Measurements from ENCODE around the gene GSTM1. TPM values are rescaled to one million over a fixed set of nuclear protein-coding genes. Genes with fewer than 3 reads are reported as not detected.
A peak's percentile ranks its signal among the peaks of the same experiment; 100 is the strongest.

GSTM1 gene
- total RNA-seq, 1 donor from 2014 or later = 47.8 TPM

DNA sequence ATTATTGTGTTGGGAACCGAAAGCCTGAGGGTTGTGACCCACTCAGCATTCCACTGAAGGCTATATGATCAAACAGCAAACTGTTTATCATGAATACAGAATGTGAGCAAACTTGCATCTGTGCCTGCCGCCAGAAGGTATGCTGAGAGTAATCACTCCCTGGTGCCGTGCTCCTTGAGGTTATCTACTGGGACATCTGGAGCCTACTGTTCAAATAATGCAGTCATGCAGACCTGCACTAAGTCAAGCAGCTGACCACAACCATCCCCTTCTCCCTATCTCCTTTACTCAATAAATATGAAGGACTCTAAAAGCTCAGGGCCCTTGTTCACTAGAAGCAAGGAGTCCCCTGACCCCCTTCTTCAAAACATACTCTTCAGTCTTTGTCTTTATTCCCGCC lies 37.9 kb downstream of the GSTM1 start:
- Mint-ChIP-seq H3K27ac (ENCODE audit: unreplicated experiment) (no peak overlapping the region), H3K36me3 (ENCODE audit: low read depth) (no peaks in the 10 kb centered on the region), H3K4me3 (no peak overlapping the region), H3K9me3 (peaks cover 2% of the 10 kb centered on the region), H3K27me3 (ENCODE audit: low read depth) (no peaks in the 10 kb centered on the region), H3K4me1 (peaks cover 3% of the 10 kb centered on the region)
- no peak for DNase-seq (ENCODE audit: low read depth, low spot score)
- TF ChIP-seq, protein P1, sequence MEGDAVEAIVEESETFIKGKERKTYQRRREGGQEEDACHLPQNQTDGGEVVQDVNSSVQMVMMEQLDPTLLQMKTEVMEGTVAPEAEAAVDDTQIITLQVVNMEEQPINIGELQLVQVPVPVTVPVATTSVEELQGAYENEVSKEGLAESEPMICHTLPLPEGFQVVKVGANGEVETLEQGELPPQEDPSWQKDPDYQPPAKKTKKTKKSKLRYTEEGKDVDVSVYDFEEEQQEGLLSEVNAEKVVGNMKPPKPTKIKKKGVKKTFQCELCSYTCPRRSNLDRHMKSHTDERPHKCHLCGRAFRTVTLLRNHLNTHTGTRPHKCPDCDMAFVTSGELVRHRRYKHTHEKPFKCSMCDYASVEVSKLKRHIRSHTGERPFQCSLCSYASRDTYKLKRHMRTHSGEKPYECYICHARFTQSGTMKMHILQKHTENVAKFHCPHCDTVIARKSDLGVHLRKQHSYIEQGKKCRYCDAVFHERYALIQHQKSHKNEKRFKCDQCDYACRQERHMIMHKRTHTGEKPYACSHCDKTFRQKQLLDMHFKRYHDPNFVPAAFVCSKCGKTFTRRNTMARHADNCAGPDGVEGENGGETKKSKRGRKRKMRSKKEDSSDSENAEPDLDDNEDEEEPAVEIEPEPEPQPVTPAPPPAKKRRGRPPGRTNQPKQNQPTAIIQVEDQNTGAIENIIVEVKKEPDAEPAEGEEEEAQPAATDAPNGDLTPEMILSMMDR (conservative IDR thresholded peaks at IDR 0.05) = no peak

DNA sequence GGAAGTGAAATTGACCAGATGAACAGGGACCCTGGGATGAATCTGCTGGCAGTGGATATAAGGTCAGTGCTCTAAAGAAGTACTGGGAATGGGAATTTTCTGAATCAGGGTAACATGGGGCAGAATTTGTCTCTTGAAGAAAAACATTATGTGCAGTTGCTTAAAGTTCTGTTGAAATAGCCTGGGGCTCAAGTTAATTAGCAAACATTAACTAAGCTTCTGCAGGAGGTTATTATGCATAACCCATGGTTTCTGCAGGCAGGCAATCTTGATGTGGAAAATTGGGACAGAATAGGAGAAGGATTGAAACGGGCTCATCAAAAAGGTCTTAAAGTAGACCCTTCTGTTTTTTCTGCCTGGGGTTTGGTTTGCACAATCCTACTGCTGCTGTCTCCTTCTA lies 38.4 kb downstream of the GSTM1 start:
- peaks cover 8% of the 10 kb centered on the region for H3K4me1 Mint-ChIP-seq
- no peak overlapping the region for H3K27ac Mint-ChIP-seq (ENCODE audit: unreplicated experiment)
- TF ChIP-seq, protein P1 (conservative IDR thresholded peaks at IDR 0.05) = no peak
- H3K9me3 Mint-ChIP-seq = peaks cover 2% of the 10 kb centered on the region
- no peaks in the 10 kb centered on the region for H3K36me3 Mint-ChIP-seq (ENCODE audit: low read depth)
- no peak overlapping the region for H3K4me3 Mint-ChIP-seq
- DNase-seq (ENCODE audit: low read depth, low spot score) = no peak
- H3K27me3 Mint-ChIP-seq (ENCODE audit: low read depth) = no peaks in the 10 kb centered on the region

DNA sequence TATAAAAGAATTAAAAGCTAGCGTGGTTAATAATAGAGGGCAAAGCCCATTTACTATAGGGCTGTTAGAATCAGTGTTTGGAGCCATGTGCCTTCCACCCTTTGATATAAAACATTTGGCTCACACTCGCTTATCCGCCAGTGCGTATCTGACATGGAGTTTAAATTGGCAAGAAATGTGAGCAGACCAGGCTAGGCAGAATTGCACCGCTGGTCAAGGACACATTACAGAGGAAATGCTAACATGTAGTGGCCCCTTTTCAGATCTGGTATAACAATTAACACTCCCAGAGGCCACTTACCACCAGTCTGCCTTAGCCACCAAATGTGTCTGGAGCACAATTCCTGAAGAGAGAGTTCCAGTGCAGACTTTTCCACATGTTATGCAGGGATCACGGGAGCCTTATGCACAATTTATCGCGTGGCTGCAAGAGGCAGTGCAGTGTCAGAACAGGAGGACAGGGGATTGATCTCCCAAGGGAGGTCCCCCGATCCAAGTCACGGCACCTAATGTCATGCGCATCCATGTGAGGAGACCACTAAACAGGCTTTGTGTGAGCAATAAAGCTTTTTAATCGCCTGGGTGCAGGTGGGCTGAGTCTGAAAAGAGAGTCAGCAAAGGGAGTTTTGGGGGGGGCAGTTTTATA lies 39.2 kb downstream of the GSTM1 start:
- H3K4me3 Mint-ChIP-seq = no peak overlapping the region

DNA sequence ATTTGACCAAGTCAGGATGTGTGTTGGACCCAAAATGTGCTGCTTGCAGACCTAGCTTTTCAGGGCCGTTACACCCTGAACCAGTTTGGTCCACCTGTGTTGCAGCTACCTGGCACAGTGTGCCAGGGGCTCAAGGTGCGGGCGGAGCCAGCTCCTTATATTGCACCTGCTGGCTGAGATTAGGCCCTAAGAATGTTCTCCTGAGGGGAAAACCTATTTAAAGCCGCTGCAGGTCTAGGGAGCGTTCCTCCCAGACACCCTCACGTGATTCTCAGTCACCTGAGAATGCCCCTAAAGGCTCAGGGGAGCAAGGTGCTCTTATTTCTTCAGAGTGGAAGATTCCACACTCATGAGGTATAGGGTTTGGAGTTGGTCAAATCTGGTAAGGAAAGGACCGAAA lies 41.3 kb downstream of the GSTM1 start:
- Mint-ChIP-seq H3K9me3 (peaks cover 2% of the 10 kb centered on the region), H3K4me1 (peaks cover 8% of the 10 kb centered on the region), H3K36me3 (ENCODE audit: low read depth) (no peaks in the 10 kb centered on the region), H3K27me3 (ENCODE audit: low read depth) (no peaks in the 10 kb centered on the region), H3K27ac (ENCODE audit: unreplicated experiment) (no peak overlapping the region), H3K4me3 (no peak overlapping the region)
- TF ChIP-seq, protein P1 (conservative IDR thresholded peaks at IDR 0.05) = no peak
- no peak for DNase-seq (ENCODE audit: low read depth, low spot score)

More for the DNA sequence above, 39.2 kb downstream of the GSTM1 start:
- H3K27ac Mint-ChIP-seq (ENCODE audit: unreplicated experiment) = no peak overlapping the region
- peaks cover 2% of the 10 kb centered on the region for H3K9me3 Mint-ChIP-seq
- H3K36me3 Mint-ChIP-seq (ENCODE audit: low read depth) = no peaks in the 10 kb centered on the region
- peaks cover 8% of the 10 kb centered on the region for H3K4me1 Mint-ChIP-seq
- TF ChIP-seq, protein P1 (conservative IDR thresholded peaks at IDR 0.05) = no peak
- DNase-seq (ENCODE audit: low read depth, low spot score) = no peak
- H3K27me3 Mint-ChIP-seq (ENCODE audit: low read depth) = no peaks in the 10 kb centered on the region

DNA sequence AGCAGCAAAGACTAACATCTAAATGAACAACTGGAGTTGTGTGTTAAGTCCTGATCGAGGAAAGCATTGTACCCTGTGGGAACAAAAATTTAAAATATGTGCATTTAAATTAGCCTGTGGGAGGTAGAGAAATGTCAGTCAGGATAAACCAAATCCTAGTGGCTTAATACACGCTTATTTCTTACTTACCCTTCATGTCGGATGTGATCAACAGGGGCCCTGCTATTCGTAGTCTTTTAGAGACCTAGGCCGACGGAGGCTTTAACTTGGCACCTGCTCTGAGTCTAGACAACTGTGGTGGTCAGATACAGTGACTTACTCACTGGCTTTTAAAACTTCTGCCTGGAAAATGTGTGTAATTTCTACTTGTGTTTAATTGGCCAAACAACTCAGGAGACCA lies 43.0 kb downstream of the GSTM1 start:
- Mint-ChIP-seq H3K4me3 (no peak overlapping the region), H3K4me1 (peaks cover 8% of the 10 kb centered on the region)
- DNase-seq (ENCODE audit: low read depth, low spot score) = no peak

More for the DNA sequence above, 43.0 kb downstream of the GSTM1 start:
- Mint-ChIP-seq H3K27ac (ENCODE audit: unreplicated experiment) (peak overlapping the region; percentile 21), H3K27me3 (ENCODE audit: low read depth) (no peaks in the 10 kb centered on the region), H3K36me3 (ENCODE audit: low read depth) (peaks cover 4% of the 10 kb centered on the region), H3K9me3 (peaks cover 2% of the 10 kb centered on the region)
- TF ChIP-seq, protein P1 (conservative IDR thresholded peaks at IDR 0.05) = no peak
